Heart left ventricle (tissue), 16 donors: ENCODE measurements around the gene NADSYN1. TPM values are rescaled to one million over a fixed set of nuclear protein-coding genes. Genes with fewer than 3 reads are reported as not detected.
"Not testable (repeated sequence)": the region's sequence is repeated elsewhere in the genome, so short reads cannot be mapped to it uniquely, and the experiment has no call there.

Experiments
- ATAC-seq, 4 donors: fragments of 200-7000 bp; cut with Tn5 transposase; one replicate each; pipeline ENCODE4 v1.9.1; 2020 to 2022; ENCODE audit warnings: moderate library complexity in 4 of 4, mild to moderate bottlenecking in 3 of 4, moderate number of reproducible peaks in 1 of 4
- DNase-seq, 5 donors: peaks; one replicate each; pipeline ENCODE4 v3.0.0-alpha.2; 2020
- H3K27ac ChIP-seq, 12 donors: fragments of 200-600 bp; sonication (generic) in 4 of 12; one replicate each; pipeline versions ENCODE4 v1.5.0 to v1.8.0; 2016 to 2022; ENCODE audit warnings: mild to moderate bottlenecking in 2 of 12
- H3K27me3 ChIP-seq, 9 donors: fragments of 200-600 bp; sonication (generic) in 2 of 9; one replicate each; pipeline versions ENCODE4 v1.5.1 to v1.8.0; 2016 to 2022; ENCODE audit warnings: mild to moderate bottlenecking in 3 of 9
- H3K36me3 ChIP-seq, 9 donors: fragments of 200-600 bp; sonication (generic) in 2 of 9; one replicate each; pipeline versions ENCODE4 v1.5.0 to v1.8.0; 2018 to 2022; ENCODE audit warnings: mild to moderate bottlenecking in 2 of 9
- H3K4me1 ChIP-seq, 12 donors: fragments of 200-600 bp; sonication (generic) in 4 of 12; one replicate each; pipeline versions ENCODE4 v1.5.0 to v1.8.0; 2016 to 2022; ENCODE audit warnings: mild to moderate bottlenecking in 3 of 12
- H3K4me3 ChIP-seq, 12 donors: fragments of 200-600 bp; sonication (generic) in 4 of 12; one replicate each; pipeline versions ENCODE4 v1.5.0 to v1.8.0; 2017 to 2022; ENCODE audit warnings: mild to moderate bottlenecking in 9 of 12, moderate library complexity in 4 of 12
- H3K9me3 ChIP-seq, 12 donors: fragments of 200-600 bp; sonication (generic) in 4 of 12; one replicate each; pipeline versions ENCODE4 v1.5.0 to v1.8.0; 2016 to 2022; ENCODE audit warnings: mild to moderate bottlenecking in 1 of 12
- POLR2A ChIP-seq, 2 donors: fragments of 450-650 bp; IDR thresholded peaks; one replicate each; pipeline ENCODE4 v1.6.1; 2017; ENCODE audit warnings: antibody characterized with exemption in 2 of 2, mild to moderate bottlenecking in 2 of 2, moderate library complexity in 2 of 2
- WGBS, 4 donors: extraction: QIAGEN DNeasy Blood & Tissue Kit in 2 of 4; methylation state at CpG; one replicate each; pipeline versions ENCODE4 v1.1.5 to v1.1.7; 2013 to 2018; 5-methylcytosine and 5-hydroxymethylcytosine counted together
- intact Hi-C, 10 donors: fragments of 100-400 bp; cut with DNase I; formaldehyde crosslinking; loops; one replicate each; pipeline versions ENCODE4 v1.11.1 to v1.14.2; 2022
- polyA plus RNA-seq, 2 donors: library from polyadenylated mRNA; stranded (reverse); fragments of 200-250 nt; gene quantifications; one replicate each; pipeline ENCODE4 v1.2.3, GENCODE V29; 2013
- total RNA-seq, 9 donors: library from RNA; depleted of rRNA in 2 of 9; stranded (reverse); fragments of >200 nt in 2 of 9; fragmentation: NEBNext Ultra II Directional in 3 of 9; extraction: Animal tissue kit (Norgen Biotek cat#: 25700) in 3 of 9; gene quantifications; one replicate each; pipeline versions ENCODE4 v1.1.0 to v1.2.4, GENCODE V29; 2016 to 2023
- TF ChIP-seq, protein P1 (sequence below), 12 donors: fragments of 200-600 bp; sonication (generic) in 4 of 12; IDR thresholded peaks; one replicate each; pipeline versions ENCODE4 v1.5.0 to v1.8.0; 2018 to 2022; ENCODE audit warnings: antibody characterized with exemption in 12 of 12, mild to moderate bottlenecking in 5 of 12
- donor health status: ischemic (EF 13 %, LVEDD 7.1; RV severe dilation, severe dysfunction).
- donor health status: healthy with polysubstance abuse.
- donor health status: DM: no; HTN: yes; CAD: no.
- donor health status: DM: no; HTN: no; CAD: no.
- donor health status: ischemic (EF 25% LVEDD 6.9; RV normal size, moderate dysfunction).
- donor health status: ischemic (EF 25% LVEDD 5.7; RV mildly dilated, moderate dysfunction).
- donor health status: healthy.
- donor health status: DM: yes; HTN: yes; CAD: no.
- donor health status: ischemic (EF 35%, LVEDD 5.7; RV mildly dilated, moderate dysfunction).
- donor health status: nonischemic (EF 11% LVEDD 7.7; RV severe dilation, severe dysfunction).
- donor health status: DM: yes; HTN: yes; CAD: no.
- donor health status: PGD.
- donor health status: ischemic (EF 29% LVEDD 5.4; RV normal size, mild dysfunction).
- donor health status: nonischemic (EF 23%, LVEDD 6.1; RV moderate dilation, normal function).

NADSYN1 gene
- total and polyA plus RNA-seq, 11 donors: 11.4 to 41.9 (median 19.4) TPM

DNA sequence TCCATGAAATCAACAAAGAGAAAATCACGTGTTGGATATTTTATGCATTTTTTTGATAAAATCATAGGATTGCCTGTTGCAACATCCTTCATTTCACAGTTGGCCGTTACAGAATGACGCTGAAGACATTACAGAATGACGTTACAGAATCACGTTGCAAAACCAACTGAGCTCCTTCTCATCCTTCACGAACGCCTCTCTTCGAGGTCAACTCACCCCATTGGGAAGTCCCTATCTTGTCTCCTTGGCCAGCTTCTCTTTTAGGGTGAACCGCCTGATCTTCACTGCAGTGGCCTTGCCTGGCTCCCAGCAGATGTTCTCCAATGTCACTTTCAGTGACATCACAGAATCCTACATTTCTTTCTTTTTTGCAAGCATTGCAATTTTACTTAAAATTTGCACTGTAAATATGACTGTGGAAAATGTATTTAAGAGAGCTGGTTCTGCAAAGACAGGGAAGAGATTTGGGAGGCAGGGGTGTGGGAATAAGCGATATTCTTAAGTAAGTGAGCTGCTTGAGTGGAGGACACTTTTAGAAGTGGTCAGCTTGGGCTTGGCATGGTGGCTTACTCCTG, 79.1 kb downstream of the NADSYN1 start:
- H3K27ac ChIP-seq: no peak overlapping the region
- TF ChIP-seq POLR2A (IDR thresholded peaks at IDR 0.05): no peak
- TF ChIP-seq, protein P1, sequence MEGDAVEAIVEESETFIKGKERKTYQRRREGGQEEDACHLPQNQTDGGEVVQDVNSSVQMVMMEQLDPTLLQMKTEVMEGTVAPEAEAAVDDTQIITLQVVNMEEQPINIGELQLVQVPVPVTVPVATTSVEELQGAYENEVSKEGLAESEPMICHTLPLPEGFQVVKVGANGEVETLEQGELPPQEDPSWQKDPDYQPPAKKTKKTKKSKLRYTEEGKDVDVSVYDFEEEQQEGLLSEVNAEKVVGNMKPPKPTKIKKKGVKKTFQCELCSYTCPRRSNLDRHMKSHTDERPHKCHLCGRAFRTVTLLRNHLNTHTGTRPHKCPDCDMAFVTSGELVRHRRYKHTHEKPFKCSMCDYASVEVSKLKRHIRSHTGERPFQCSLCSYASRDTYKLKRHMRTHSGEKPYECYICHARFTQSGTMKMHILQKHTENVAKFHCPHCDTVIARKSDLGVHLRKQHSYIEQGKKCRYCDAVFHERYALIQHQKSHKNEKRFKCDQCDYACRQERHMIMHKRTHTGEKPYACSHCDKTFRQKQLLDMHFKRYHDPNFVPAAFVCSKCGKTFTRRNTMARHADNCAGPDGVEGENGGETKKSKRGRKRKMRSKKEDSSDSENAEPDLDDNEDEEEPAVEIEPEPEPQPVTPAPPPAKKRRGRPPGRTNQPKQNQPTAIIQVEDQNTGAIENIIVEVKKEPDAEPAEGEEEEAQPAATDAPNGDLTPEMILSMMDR (IDR thresholded peaks at IDR 0.05): no peak
- H3K9me3 ChIP-seq: no peaks in the 10 kb centered on the region
- no peak for DNase-seq
- 82 to 83% (median 83%) methylated on average over 10 of the region's 10 CpGs for WGBS, 4 donors
- H3K27me3 ChIP-seq: no peaks in the 10 kb centered on the region
- no peak for ATAC-seq
- no peaks in the 10 kb centered on the region for H3K36me3 ChIP-seq
- H3K4me3 ChIP-seq: no peak overlapping the region
- no peaks in the 10 kb centered on the region for H3K4me1 ChIP-seq
- intact Hi-C loops: no loop called here

DNA sequence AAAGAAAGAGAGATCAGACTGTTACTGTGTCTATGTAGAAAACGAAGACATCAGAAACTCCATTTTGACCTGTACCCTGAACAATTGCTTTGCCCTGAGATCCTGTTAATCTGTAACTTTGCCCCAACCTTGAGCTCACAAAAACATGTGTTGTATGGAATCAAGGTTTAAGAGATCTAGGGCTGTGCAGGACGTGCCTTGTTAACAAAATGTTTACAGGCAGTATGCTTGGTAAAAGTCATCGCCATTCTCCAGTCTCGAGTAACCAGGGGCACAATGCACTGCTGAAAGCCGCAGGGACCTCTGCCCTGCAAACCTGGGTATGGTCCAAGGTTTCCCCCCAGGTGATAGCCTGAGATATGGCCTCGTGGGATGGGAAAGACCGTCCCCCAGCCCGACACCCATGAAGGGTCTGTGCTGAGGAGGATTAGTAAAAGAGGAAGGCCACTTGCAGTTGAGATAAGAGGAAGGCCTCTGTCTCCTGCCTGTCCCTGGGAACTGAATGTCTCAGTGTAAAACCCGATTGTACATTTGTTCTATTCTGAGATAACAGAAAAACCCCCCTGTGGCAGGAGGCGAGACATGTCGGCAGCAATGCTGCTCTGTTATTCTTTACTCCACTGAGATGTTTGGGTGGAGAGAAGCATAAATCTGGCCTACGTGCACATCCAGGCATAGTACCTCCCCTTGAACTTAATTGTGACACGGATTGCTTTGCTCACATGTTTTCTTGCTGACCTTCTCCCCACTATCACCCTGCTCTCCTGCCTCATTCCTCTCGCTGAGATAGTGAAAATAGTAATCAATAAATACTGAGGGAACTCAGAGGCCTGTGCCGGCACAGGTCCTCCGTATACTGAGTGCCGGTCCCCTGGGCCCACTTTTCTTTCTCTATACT, 82.0 kb downstream of the NADSYN1 start:
- H3K27ac ChIP-seq, DNase-seq, intact Hi-C loops, H3K9me3 ChIP-seq, H3K36me3 ChIP-seq, H3K4me3 ChIP-seq, H3K4me1 ChIP-seq, ATAC-seq, H3K27me3 ChIP-seq: not testable (repeated sequence)
- WGBS, 4 donors: 58 to 70% (median 64%) methylated on average over 17 of the region's 17 CpGs

DNA sequence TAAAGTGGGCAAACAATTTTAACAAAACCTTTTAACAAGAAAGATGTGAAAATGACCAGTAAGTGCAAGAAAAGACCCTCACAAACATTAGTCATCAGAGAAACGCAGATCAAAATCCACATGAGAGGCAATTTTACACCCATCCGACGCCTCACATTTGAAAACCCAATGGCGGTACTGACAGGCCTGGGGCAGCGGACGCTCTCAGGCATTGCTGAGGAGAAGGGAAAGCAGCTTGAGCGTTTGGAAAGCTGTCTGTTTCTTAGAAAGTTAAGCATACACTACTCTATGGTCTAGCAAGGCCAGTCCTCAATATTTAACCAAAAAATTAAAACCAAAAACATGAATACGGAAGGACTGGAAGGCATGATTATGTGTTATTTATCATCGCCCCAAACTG, 82.8 kb downstream of the NADSYN1 start:
- ATAC-seq (no peak), DNase-seq (no peak)
- intact Hi-C loops: no loop called here
- Histone ChIP-seq H3K27me3 (no peaks in the 10 kb centered on the region), H3K9me3 (no peaks in the 10 kb centered on the region), H3K4me3 (no peak overlapping the region), H3K27ac (no peak overlapping the region), H3K36me3 (no peaks in the 10 kb centered on the region), H3K4me1 (no peaks in the 10 kb centered on the region)
- 91 to 96% (median 94%) methylated on average over 9 of the region's 9 CpGs for WGBS, 4 donors
- TF ChIP-seq, protein P1 (IDR thresholded peaks at IDR 0.05): no peak
- no peak for TF ChIP-seq POLR2A (IDR thresholded peaks at IDR 0.05)

DNA sequence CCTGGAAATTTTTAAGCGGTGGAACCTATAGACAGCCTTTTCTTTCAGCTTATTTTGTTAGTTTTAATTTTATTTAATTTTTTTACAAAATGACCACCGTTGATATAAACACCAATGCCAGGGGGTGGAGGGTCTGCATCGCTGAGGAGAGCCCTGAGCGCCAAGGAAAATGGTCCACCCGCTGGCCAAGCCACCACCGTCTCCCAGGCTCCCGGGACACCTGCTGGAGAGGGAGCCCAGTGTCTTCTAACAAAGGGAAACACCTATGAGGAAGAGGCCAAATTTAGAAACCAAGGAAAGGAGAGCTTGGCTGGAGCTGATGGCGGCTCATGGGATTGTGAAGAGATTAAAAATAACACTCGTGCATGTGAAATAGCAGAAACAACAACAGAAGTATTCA, 84.5 kb downstream of the NADSYN1 start:
- TF ChIP-seq, protein P1 (IDR thresholded peaks at IDR 0.05): no peak
- no peak for TF ChIP-seq POLR2A (IDR thresholded peaks at IDR 0.05)
- Histone ChIP-seq H3K27ac (no peak overlapping the region), H3K4me1 (no peaks in the 10 kb centered on the region), H3K36me3 (no peaks in the 10 kb centered on the region), H3K9me3 (no peaks in the 10 kb centered on the region), H3K27me3 (no peaks in the 10 kb centered on the region), H3K4me3 (no peak overlapping the region)
- no peak for DNase-seq
- intact Hi-C loops: no loop called here
- no peak for ATAC-seq
- 73 to 81% (median 79%) methylated on average over 9 of the region's 9 CpGs for WGBS, 4 donors

DNA sequence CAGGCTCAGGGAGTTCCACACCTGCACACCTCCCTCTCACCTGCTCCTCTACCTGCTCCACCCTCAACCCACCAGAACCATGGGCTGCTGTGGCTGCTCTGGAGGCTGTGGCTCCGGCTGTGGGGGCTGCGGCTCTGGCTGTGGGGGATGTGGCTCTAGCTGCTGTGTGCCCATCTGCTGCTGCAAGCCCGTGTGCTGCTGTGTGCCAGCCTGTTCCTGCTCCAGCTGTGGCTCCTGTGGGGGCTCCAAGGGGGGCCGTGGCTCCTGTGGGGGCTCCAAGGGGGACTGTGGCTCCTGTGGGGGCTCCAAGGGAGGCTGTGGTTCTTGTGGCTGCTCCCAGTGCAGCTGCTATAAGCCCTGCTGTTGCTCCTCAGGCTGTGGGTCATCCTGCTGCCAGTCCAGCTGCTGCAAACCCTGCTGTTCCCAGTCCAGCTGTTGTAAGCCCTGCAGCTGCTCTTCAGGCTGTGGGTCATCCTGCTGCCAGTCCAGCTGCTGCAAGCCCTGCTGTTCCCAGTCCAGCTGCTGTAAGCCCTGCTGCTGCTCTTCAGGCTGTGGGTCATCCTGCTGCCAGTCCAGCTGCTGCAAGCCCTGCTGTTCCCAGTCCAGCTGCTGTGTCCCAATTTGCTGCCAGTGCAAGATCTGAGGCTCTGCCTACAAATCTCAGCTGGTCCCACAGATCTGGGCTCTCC, 85.1 kb downstream of the NADSYN1 start, which contains the start of gene KRTAP5-8:
KRTAP5-8 (plus strand) TSS at position 49 of the 689 bp plus-strand sequence; CDS start at position 80, 31 bp downstream.
- H3K9me3 ChIP-seq, H3K36me3 ChIP-seq, DNase-seq, intact Hi-C loops, ATAC-seq, H3K4me1 ChIP-seq, H3K27me3 ChIP-seq, H3K4me3 ChIP-seq, H3K27ac ChIP-seq: not testable (repeated sequence)
- 65 to 67% methylated on average over 4 of the region's 4 CpGs; no CpG with 5 or more reads in 2 of the 4 donors for WGBS, 4 donors
